GM19395 (cell line): ENCODE data around the gene DNPEP.

Experiments
- ATAC-seq: cut with Tn5 transposase; IDR thresholded peaks from one replicate; pipeline ENCODE4 v1.9.1; 2021; ENCODE audit warnings: mild to moderate bottlenecking, moderate library complexity; ENCODE audit not compliant: unreplicated experiment

Gene DNPEP

GRCh38 chr2:219387306-219388120, at the start of gene DNPEP:
DNPEP (minus strand) TSS chr2:219387912; CDS start chr2:219387794, 118 bp downstream.
- ATAC-seq = peak; percentile 74

GRCh38 chr2:219437141-219437540, 49.4 kb upstream of the DNPEP start:
- no peak for ATAC-seq

GRCh38 chr2:219436491-219436890, 48.8 kb upstream of the DNPEP start:
- ATAC-seq = no peak

- no peak for ATAC-seq
These were observed 48.0 kb upstream of the DNPEP start for GRCh38 chr2:219435701-219436100.

GRCh38 chr2:219434718-219435525, 47.2 kb upstream of the DNPEP start, which contains the start of gene SPEG:
SPEG (plus strand) TSS chr2:219434843; CDS start chr2:219434978, 135 bp downstream.
- no peak for ATAC-seq

GRCh38 chr2:219434468-219434717, 46.7 kb upstream of the DNPEP start:
- ATAC-seq = no peak

GRCh38 chr2:219433666-219434467, 46.2 kb upstream of the DNPEP start:
- ATAC-seq = no peak

GRCh38 chr2:219430633-219431615, 43.2 kb upstream of the DNPEP start:
- ATAC-seq = no peak

GRCh38 chr2:219429958-219430606, 42.4 kb upstream of the DNPEP start:
- no peak for ATAC-seq

- no peak for ATAC-seq
These were observed 40.8 kb upstream of the DNPEP start for GRCh38 chr2:219428469-219428868.

GRCh38 chr2:219426534-219427136, 38.9 kb upstream of the DNPEP start:
- ATAC-seq = no peak

GRCh38 chr2:219426068-219426443, 38.3 kb upstream of the DNPEP start:
- ATAC-seq = no peak

- ATAC-seq = no peak
These were observed 37.7 kb upstream of the DNPEP start for GRCh38 chr2:219425238-219426067.

- no peak for ATAC-seq
These were observed 36.1 kb upstream of the DNPEP start for GRCh38 chr2:219423652-219424377.

GRCh38 chr2:219422952-219423534, 35.3 kb upstream of the DNPEP start:
- ATAC-seq = no peak

- ATAC-seq = no peak
These were observed 33.6 kb upstream of the DNPEP start for GRCh38 chr2:219421323-219421722.

- no peak for ATAC-seq
These were observed 33.0 kb upstream of the DNPEP start for GRCh38 chr2:219420687-219421086.
